ENCODE measurements around the gene HRC.
A peak's percentile ranks its signal among the peaks of the same experiment; 100 is the strongest.

Gene HRC

DNA sequence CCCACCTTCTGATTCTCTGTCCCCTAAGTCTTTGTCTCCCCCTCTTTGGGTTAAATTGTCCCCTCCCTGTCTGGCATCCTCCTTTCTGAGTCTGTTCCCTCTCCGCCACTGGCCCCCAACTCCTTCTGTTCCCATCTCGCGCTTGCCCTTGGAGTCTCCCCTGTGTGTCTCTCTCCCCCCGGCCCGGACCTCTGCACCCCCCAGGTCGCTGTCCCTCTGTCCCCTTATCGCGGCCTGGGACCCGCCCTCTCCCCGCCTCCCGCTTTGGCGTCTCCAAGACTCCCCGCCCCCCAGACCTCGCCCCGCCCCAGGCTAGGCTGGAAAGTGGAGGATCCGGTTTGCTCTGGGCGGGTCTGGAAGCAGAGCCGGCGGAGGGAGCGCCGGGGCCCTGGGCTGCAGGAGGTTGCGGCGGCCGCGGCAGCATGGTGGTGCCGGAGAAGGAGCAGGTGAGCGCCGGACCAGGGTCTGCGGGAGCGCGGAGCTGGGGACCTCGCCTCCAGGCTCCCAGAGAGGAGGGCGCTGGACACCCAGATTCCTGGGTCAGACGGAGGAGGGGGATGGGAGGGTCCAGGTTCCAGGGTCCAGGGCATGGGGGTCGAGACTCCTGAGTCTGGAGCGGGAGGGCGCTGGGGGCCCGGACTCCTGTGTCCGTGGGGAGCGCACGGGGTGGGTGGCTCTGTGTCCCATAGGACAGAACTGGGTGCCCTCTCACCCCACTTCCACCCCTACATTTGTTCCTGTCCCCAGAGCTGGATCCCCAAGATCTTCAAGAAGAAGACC is 2.4 kb upstream of the HRC start, which contains the start of gene TRPM4:
Gene TRPM4 (plus strand): TSS at position 348 of the 780 bp plus-strand sequence. CDS start 75 bp downstream, at position 423.
- FAIRE-seq = no peak

DNA sequence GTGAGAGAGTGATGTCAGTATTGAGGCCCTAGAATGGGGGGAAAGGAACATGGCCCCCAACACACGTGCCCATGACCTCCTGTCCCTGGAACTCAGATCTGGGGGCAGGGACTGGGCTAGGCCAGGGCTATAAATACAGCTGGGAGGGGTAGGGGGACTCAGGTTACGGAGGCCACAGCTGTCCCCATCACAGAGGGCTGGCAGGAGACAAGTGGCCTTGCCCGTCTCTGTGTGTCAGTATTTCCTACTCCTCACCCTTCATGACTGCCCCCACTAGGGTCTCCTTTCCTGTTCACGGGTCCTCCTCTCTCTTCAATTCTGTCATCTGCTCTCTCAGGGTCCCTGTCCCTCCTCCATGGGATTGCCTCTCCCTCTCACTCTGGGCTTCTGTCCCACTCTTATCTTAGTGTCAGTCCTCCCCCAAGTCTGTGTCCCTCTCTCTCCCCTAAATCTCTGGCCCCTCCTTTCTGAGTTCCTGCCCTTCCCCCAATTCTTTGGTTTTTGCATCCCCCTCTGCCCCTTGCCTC is 687 bp upstream of the HRC start:
- FAIRE-seq (no peak), DNase-seq (ENCODE audit: insufficient read length) (no peak)
- TF ChIP-seq POLR2AphosphoS5 (IDR thresholded peaks at IDR 0.05; ENCODE audit: low read depth, low read length) = no peak
- TF ChIP-seq TAF1 (IDR thresholded peaks at IDR 0.05; ENCODE audit: borderline replicate concordance, low read depth, low read length) = no peak
- no peak for TF ChIP-seq POLR2A (IDR thresholded peaks at IDR 0.05; ENCODE audit: low read depth, low read length)

More for the DNA sequence above, 2.4 kb upstream of the HRC start, which contains the start of gene TRPM4:
- TF ChIP-seq POLR2AphosphoS5 (IDR thresholded peaks at IDR 0.05; ENCODE audit: low read depth, low read length) (no peak), TAF1 (IDR thresholded peaks at IDR 0.05; ENCODE audit: borderline replicate concordance, low read depth, low read length) (no peak), POLR2A (IDR thresholded peaks at IDR 0.05; ENCODE audit: low read depth, low read length) (no peak)
- DNase-seq (ENCODE audit: insufficient read length) = no peak

DNA sequence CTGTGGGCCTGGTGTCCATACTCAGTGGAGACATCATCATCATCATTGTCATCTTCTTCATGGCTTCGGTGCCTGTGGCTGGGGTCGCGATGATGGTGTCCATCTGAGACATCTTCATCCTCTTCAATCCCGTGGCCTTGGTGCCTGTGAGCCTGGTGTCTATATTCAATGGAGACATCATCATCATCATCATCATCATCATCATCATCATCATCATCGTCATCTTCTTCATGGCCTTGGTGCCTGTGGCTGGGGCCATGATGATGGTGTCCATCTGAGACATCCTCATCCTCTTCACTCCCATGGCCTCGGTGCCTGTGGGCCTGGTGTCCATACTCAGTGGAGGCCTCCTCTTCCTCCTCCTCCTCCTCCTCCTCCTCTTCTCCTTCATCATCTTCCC is 917 bp downstream of the HRC start:
- DNase-seq (ENCODE audit: insufficient read length) (no peak), FAIRE-seq (no peak)
- TF ChIP-seq POLR2A (IDR thresholded peaks at IDR 0.05; ENCODE audit: low read depth, low read length) = no peak
- no peak for TF ChIP-seq TAF1 (IDR thresholded peaks at IDR 0.05; ENCODE audit: borderline replicate concordance, low read depth, low read length)
- TF ChIP-seq POLR2AphosphoS5 (IDR thresholded peaks at IDR 0.05; ENCODE audit: low read depth, low read length) = no peak

DNA sequence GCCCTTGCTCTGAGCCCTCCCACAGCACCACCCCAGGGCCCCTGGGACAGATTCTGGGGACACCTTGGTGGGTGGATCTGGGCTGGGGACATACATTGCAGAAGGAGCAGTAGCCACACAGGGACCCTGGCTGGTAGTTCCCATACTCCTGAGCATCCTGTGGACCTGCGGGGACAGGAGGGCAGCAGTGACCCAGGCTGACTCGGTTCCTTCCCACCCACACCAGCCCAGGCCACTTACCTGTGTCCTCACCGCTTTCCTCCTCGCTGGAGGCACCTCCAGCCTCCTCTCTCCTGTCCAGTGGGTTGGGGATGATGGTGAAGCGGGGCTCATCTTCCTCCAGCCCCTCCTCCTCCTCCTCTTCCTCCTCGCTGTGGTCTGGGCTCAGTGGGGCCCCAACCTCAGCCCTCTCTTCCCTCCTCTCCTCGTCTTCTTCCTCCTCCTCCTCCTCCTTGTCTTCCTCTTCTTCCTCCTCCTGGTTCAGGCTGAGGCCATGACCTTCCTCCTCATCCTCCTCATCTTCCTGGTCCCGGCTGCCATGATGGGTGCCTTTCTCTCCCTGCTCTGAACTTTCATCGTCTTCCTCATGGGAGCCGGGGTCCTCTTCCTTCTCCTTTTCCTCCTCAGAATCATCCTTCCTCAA is 1.9 kb downstream of the HRC start:
- no peak for TF ChIP-seq TAF1 (IDR thresholded peaks at IDR 0.05; ENCODE audit: borderline replicate concordance, low read depth, low read length)
- no peak for TF ChIP-seq POLR2AphosphoS5 (IDR thresholded peaks at IDR 0.05; ENCODE audit: low read depth, low read length)
- TF ChIP-seq POLR2A (IDR thresholded peaks at IDR 0.05; ENCODE audit: low read depth, low read length) = no peak
- no peak for FAIRE-seq

DNA sequence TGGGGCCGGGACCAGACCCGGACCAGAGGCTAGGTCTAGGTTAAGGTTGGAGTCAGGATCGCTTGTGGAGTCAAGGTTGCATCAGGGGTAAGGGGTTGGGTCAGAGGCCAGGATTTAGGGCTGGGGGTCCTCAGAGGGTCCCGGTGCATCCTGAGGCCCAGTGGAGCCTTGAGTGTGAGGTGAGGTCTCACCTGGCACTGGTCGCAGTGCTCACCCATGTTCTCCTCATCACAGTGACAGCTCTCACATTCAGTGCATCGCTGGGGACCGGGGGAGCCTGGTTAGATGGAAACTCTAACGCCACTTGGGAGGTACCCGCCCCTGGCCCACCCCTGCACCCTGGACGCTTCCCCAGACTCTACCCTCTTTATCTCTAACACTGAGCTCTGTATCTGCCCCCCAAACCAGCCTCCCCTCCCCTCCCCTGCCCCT is 3.1 kb downstream of the HRC start:
- DNase-seq (ENCODE audit: insufficient read length) (no peak), FAIRE-seq (no peak)
- no peak for TF ChIP-seq TAF1 (IDR thresholded peaks at IDR 0.05; ENCODE audit: borderline replicate concordance, low read depth, low read length)
- no peak for TF ChIP-seq POLR2A (IDR thresholded peaks at IDR 0.05; ENCODE audit: low read depth, low read length)
- no peak for TF ChIP-seq POLR2AphosphoS5 (IDR thresholded peaks at IDR 0.05; ENCODE audit: low read depth, low read length)

More for the DNA sequence above, 1.9 kb downstream of the HRC start:
- no peak for DNase-seq (ENCODE audit: insufficient read length)

DNA sequence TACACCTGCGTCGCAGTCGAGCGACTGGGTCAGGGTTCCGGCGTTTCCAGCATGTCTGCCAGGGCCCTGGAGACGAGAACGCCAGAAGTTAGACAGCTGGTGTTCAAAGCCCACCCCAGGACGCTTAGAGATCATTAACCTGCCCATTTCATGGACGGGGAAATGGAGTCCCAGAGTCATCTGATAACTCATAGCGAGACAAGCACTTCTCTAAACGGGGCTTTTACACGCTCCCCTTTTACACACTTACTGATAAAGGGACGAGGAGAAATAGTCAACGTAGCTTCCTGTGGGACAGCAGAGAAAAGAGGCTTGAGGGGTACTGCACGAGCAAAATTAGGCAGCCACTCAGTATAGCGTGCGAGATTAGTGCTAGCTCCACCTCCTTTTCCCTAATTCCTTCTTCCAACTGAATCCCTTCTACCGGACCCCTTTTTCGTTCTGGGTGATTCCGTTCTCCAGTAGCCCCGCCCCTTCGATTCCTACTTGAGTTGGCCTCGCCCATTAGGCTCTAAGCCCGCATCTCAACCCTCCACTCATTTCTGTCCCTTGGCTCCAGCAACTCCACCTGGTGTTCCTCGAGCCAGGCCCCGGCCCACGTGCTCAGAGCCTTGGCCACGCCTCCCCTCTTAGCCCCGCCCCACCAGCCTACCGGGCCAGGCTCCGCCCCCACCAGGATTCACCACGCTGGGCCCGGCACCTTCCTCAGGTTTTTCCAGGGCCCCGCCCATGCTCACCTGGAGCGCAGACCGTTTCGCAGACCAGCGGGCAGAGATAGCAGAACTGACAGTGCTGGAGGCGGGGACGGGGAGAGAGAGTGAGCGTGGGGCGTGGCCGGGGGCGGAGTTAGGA is 3.7 kb downstream of the HRC start:
- FAIRE-seq (no peak), DNase-seq (ENCODE audit: insufficient read length) (no peak)

DNA sequence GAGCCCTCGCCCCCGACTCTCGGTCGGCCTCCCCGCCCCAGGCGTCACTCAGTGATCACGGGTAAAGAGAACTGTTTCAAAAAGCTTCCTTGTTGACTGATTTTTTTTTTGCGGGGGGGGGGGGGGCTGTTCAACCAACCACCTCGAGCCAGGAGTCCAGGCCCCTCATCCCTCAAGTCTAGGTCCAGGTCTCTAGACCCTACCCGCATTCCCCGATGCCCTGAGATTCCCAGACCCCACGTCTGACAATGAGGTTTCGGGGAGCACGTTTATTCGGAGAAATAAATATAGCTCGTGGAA is 4.3 kb downstream of the HRC start:
- FAIRE-seq = no peak
- TF ChIP-seq POLR2AphosphoS5 (IDR thresholded peaks at IDR 0.05; ENCODE audit: low read depth, low read length) = no peak
- DNase-seq (ENCODE audit: insufficient read length) = no peak

More for the DNA sequence above, 3.7 kb downstream of the HRC start:
- TF ChIP-seq POLR2AphosphoS5 (IDR thresholded peaks at IDR 0.05; ENCODE audit: low read depth, low read length) (no peak), TAF1 (IDR thresholded peaks at IDR 0.05; ENCODE audit: borderline replicate concordance, low read depth, low read length) (no peak), POLR2A (IDR thresholded peaks at IDR 0.05; ENCODE audit: low read depth, low read length) (no peak)

DNA sequence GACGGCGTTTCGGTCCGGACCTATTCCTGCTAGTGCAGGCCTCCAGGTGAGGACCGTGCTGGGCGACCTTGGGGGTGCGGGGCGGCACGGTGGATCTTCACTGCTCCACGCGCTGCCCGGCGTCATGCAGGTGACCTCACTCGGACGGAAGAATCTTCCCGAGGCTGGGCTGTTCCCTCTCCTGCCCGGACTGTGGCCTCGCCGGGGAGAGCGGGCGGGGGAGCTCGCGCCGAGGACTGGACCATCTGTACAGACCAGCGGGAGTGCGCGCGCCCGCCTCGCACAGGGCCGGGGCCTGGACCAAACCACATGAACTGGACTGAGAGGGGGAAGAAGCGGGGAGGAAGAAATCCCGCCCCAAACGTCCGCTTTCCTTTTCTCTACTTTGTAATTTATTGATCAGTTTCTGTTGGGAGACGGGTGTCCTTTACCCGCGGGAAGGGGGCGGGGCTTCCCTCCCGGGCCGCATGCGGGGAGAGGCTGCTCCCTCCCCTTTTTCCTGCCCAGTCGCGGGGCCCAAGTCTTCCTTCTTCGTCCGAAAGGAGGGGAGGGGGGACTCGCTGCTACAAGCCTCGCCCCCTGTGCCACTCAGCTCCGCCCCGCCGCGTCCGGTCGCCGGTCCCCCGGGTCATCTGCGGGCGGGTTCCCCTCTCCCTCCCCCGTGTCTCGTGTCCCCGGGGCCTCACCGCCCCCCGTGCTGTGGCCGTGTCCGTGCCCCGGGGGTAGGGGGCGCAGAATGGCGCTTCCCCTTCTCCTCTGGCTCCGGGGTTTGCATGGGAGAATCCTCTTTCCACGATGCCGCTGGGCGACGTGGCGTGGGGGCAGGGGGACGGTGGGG is 4.9 kb downstream of the HRC start:
- FAIRE-seq = no peak
- no peak for TF ChIP-seq TAF1 (IDR thresholded peaks at IDR 0.05; ENCODE audit: borderline replicate concordance, low read depth, low read length)
- TF ChIP-seq POLR2AphosphoS5 (IDR thresholded peaks at IDR 0.05; ENCODE audit: low read depth, low read length) = no peak
- TF ChIP-seq POLR2A (IDR thresholded peaks at IDR 0.05; ENCODE audit: low read depth, low read length) = no peak
- DNase-seq (ENCODE audit: insufficient read length) = no peak

DNA sequence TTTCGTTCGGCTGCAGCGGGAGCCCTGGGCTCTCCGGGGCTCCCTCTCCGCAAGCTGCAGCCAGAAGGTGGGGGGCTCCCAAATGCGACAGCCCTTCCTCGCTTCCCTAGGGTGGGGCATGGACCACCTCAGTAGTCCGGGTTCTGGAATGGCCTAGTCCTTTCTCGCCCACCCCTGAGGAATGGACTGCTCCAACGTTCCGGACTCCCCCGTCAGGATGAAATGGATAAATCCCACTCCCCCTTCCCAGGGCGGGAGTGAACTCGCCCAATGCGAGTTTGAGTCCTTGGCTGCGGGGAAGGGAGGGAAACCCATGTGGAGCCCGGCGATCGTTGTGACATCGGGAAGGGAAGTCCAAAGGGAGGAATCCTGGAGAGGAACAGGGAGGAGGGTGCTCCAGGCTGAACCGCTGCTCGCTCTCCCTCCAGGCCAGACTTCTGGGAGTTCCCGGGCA is 5.5 kb downstream of the HRC start:
- no peak for DNase-seq (ENCODE audit: insufficient read length)
- no peak for FAIRE-seq

DNA sequence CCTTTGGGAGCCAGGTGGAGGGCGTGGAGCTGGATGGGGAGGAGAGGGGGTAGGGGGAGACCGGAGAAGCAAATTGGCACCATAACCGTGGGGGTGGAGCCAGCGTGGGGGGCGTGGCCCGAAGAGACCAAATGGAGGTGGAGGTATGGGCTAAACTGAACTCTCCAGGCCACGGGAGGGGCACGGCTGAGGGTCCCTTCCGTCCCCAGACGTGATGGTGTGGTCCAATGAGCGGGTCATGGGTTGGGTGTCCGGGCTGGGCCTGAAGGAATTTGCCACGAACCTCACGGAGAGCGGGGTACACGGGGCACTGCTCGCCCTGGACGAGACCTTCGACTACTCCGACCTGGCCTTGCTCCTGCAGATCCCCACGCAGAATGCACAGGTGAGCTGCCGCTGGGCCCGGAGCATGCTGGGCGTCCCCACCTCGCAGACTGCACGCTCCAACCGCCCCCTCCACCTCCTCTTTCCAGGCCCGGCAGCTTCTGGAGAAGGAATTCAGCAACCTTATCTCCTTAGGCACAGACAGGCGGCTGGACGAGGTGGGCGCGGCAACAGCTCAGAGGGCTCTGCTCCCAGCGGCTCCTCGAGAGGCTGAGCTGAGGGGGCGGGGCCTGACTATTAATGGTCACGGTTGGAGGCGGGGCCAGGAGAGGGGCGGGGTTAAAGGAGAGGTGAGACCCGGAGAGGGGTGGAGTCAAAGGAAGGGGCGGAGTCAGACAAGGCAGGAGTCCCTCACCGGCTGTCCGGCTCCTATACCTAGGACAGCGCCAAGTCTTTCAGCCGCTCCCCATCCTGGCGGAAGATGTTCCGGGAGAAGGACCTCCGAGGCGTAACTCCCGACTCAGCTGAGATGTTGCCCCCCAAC is 6.2 kb downstream of the HRC start:
- TF ChIP-seq TAF1 (IDR thresholded peaks at IDR 0.05; ENCODE audit: borderline replicate concordance, low read depth, low read length) (no peak), POLR2A (IDR thresholded peaks at IDR 0.05; ENCODE audit: low read depth, low read length) (no peak), POLR2AphosphoS5 (IDR thresholded peaks at IDR 0.05; ENCODE audit: low read depth, low read length) (no peak)
- no peak for FAIRE-seq
- peak; percentile 70 for DNase-seq (ENCODE audit: insufficient read length)

More for the DNA sequence above, 5.5 kb downstream of the HRC start:
- TF ChIP-seq POLR2AphosphoS5 (IDR thresholded peaks at IDR 0.05; ENCODE audit: low read depth, low read length) (no peak), POLR2A (IDR thresholded peaks at IDR 0.05; ENCODE audit: low read depth, low read length) (no peak), TAF1 (IDR thresholded peaks at IDR 0.05; ENCODE audit: borderline replicate concordance, low read depth, low read length) (no peak)
